GM21619 (cell line): Measurements from ENCODE around the gene GNG13.
"Not testable (repeated sequence)": the region's sequence is repeated elsewhere in the genome, so short reads cannot be mapped to it uniquely, and the experiment has no call there.

Source experiments
- ATAC-seq: cut with Tn5 transposase; IDR thresholded peaks from one replicate; pipeline ENCODE4 v1.9.1; 2021; ENCODE audit not compliant: unreplicated experiment

GNG13 gene

DNA sequence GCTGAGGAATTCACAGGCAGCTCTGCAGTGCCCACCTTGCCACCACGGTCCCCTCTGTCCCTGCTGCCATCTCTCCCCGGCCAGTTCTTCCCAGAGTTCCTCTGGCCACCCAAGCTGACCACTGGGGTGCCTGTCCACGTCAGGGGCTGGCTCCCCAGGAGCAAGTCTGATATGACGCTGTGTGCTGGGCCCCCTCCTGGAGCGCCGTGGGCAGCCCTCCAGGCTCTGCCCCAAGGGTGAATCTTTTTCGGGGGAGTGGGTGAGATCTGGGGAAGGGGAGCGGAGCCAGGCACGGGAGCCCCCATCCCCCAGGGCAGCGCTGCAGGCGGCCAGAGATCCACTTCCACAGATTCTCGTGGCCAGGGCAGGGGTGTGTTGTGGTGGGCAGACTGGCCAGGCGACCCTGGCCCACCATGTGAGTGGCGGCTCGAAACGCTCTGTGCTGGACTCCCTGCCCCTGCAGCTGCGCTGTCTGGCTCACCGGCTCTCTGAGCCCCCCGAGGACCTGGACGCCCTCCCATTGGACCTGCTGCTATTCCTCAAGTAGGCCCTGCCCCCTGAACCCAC, 36.3 kb downstream of the GNG13 start:
- no peak for ATAC-seq

DNA sequence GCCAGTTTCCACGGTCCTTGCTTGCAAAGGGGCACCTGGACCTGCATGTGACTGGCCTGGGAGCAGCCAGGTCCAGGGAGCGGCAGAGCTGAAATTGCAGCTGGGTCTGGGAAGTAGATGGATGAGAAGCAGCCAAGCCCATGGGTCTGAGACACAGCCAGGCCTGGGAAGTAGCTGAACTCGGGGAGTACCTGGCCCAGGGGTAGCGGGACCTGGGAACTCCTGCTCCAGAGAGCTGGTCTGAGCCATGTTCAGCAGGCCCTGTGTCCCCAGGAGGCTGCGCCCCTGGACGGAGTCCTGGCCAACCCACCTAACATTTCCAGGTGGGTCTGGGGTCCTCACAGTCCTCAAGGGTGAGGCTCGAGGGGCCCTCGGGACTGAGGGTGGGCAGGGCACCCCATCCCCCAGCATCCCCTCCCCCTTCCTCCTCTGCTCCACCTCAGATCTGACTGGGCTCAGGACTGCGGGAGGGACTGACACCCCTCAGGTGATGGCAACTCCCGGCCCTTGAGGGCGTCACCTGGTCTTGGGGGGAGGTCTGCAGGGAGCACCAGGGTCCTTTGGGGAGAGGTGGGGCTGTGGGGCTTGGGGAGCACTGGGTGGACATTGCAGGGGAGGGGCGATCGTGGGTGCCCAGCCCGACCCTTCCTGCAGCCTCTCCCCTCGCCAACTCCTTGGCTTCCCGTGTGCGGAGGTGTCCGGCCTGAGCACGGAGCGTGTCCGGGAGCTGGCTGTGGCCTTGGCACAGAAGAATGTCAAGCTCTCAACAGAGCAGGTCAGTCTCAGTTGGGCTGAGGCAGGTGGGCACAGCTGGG, 37.0 kb downstream of the GNG13 start:
- no peak for ATAC-seq

DNA sequence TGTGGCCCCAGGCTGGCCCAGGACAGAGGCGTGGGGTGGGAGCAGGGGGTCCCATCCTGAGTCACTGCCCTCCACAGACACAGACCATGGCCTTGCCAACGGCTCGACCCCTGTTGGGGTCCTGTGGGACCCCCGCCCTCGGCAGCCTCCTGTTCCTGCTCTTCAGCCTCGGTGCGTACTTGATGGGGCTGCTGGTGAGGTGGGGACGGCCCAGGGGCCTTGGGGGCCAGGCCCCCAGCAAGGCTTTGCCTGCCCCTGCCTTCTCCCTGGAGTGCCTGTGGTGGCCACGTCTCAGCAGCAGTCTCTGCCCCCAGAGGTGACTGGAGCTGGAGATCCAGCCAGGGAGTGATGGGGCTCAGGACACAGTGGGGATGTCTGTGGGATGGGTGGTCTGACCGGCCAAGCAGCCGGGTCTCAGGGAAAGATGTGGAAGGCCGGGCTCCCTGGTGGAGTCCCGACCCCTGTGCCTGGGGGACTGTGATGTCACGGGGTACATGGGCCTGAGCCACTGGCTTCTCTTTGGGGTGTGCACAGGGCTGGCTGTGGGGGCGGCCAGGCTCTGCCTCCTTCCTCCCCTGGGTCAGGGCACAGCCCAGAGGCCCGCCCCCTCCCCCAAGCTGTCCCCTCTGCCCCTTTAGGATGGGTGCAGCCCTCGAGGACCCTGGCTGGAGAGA, 37.8 kb downstream of the GNG13 start:
- no peak for ATAC-seq

DNA sequence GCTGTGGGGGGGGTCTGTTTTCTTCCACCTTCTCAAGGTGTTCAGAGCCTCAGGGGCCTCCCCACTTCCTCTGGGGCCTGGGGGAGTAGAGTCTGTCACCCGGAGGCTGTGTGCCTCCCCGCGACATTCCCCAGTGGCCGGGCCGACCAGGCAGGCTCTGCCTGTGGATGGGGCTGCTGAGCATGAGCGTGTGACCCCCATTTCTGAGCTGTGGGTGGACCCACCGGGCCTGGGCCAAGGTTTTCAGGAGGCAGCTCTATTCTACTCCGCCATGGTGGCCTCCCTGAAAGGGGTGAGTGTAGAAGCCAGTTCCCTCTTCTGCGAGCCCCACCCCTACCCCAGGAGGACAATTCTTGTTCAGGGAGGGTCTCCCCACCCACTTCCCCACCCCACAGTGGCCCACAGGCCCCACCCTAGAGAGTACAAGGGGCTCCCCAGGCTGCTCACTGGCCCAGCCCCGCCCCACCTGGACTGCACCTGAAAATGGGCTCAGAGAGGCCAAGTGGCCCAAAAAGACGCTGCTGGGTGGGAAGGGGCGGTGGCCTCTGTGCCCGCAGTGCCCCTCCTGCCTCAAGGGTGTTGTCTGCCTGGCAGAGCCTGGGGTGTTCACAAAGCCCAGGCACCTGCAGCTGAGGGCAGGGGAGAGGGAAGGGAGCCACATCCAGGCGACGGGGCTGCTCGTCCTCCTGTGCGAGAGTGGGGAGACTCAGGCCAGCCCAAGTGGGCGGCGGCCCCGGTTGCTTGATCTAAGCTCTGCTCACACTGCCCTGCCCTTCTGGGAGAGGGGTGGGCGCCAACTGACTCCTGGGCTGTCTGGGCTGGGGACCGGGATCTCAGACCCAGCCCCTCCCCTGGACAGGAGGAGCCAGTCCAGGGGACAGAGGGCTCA, 38.7 kb downstream of the GNG13 start:
- no peak for ATAC-seq

DNA sequence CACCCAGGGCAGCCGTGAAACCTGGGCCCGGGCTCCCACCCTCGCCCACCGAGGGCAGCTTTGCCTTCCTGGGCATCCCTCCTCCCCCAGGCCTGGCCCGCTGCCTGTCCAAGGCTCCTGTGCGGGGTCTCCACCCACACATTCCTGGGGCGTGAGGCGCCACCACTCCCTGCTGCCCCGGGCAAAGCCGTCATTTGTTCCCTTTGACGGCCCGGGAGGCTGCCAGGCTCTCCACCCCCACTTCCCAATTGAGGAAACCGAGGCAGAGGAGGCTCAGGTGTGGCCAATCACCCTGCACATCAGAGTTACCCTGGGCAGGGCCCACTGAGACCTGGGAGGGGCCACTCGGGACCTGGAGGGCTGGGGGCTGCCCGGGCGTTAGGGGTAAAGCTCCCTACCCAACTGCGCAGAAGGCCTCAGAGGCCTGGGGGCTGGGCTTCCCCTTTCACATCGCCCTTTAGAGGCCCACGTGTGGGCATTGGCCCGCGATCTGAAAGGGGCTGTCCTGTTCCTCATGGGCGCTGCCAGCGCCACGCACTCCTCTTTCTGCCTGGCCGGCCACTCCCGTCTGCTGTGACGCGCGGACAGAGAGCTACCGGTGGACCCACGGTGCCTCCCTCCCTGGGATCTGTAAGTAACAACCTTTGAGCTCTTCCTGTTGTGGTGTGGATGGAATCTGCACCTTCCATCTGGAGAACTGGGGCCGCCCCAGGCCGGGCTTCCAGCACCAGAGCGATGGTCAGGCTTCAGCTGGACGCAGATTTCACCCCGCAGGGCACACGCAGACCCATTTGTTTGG, 39.8 kb downstream of the GNG13 start, which contains the start of gene MSLN:
Gene MSLN, plus strand, starts transcription at position 190 of the 799 bp plus-strand sequence. CDS start 1,947 bp downstream, outside the sequence.
- no peak for ATAC-seq

DNA sequence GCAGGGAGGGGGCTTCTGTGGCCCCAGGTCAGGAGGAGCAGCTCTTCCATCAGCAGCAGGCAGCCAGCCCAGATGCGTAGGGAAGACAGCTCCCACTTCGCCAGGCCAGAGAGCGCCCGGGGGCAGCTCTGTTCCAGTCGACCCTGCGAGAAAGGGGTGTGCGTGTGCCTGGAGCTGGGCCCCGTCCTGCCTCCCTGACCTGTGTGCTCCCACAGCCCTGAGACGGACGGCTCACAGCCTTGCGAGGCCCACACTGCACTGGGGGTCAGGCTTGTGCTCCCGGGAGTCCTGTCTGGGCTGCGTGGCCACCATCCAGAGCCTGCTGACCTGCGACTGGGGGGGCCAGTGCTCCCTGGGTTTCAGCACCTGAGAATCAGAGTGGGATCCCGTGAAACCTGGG, 40.5 kb downstream of the GNG13 start:
- no peak for ATAC-seq

DNA sequence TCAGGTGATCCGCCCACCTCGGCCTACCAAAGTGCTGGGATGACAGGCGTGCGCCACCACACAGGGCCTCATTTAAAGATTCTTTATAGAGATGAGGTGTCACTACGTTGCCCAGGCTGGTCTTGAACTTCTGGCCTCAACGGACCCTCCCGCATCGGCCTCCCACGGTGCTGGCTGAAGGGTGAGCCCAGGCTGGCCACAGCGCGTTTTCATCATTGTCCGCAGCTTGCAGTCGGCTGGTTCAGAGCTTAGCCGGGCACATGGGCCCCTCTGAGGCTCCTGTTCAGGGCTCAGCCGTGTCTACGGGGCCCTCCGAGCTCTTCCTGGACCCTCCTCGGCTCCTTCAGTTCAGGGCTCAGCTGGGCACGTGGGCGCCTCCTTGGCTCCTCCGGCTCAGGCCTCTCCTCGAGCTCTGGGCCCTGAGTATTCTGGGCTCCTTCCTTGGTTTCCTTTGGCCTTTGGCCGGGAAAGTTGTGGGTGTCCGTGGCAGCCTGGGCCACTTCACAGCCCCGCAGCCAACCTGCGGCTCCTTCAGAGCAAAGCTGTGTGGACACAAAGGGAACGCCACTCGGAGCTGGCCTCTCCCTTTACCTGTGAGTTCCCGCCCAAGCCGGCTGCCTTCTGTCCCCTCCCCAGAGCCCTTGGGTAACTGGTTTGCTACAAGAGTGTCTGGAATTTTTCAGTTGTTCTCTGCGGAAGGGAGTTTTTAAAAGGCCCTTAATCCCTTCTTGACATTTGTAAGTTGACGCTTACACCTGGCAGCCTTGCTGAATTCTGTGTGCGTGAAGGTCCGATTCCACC, 41.2 kb downstream of the GNG13 start:
- no peak for ATAC-seq

DNA sequence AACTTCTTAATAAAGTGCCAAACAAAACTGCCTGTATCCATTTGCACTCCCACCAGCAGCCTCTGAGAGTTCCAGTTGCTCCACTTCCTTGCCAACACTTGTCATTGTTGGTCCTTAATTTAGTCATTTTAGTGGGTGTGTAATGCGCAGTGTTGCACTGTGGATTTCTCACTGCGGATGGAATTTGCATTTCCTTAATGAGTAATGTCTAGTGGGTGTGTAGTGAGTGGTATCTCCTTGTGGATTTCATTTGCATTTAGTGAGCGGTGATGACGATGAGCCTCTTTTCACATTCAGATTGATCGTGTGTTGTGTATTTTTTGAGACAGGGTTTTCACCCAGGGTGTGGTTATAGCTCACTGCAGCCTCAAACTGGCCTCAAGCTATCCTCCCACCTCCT, 44.1 kb downstream of the GNG13 start:
- ATAC-seq, result no peak

DNA sequence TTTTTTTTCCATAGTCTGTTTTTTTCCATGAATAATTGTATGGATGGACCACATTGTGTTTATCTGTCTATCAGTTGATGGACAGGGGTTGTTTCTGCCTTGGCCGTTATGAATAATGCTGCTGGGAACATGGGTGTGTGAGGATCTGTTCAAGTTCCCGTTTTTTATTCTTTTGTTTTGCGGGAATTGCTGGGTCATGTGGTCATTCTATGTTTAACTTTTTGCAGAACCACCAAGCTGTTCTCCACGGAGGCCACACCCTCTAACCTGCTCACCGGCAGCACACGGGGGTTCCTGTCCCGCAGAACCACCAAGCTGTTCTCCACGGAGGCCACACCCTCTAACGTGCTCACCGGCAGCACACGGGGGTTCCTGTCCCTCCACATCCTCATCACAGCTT, 45.9 kb downstream of the GNG13 start:
- no peak for ATAC-seq

DNA sequence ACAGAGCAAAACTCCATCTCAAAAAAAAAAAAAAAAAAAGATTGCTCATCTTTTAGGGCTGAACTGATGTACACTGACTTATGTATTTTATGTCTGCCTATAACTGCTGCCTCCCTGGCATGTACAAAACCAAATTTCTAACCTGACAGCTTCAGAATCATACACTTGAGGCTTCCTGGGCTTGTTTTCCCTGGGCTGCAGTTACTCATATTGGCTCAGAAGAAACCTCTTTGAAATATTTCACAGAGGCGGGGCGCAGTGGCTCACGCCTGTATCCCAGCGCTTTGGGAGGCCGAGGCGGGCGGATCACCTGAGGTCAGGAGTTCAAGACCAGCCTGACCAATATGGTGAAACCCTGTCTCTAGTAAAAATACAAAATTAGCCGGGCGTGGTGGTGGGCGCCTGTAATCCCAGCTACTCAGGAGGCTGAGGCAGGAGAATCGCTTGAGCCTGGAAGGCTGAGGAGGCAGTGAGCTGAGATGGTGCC, 46.4 kb downstream of the GNG13 start:
- ATAC-seq, result not testable (repeated sequence)

DNA sequence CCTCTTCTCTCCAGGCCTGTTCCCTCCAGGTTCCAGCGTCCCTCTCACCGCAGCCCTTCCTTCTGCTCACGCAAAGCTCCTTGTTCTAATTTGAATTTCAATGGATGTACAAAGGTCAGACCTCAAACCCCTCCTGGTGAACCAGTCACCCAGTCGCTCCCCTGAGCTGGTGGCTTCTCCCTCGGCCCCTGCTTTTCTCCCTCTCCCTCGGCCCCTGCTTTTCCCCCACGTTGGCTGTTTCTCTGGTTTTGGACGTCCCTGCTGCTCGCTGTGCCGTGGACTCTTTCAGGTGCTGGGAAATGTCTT, 48.6 kb downstream of the GNG13 start:
- no peak for ATAC-seq

DNA sequence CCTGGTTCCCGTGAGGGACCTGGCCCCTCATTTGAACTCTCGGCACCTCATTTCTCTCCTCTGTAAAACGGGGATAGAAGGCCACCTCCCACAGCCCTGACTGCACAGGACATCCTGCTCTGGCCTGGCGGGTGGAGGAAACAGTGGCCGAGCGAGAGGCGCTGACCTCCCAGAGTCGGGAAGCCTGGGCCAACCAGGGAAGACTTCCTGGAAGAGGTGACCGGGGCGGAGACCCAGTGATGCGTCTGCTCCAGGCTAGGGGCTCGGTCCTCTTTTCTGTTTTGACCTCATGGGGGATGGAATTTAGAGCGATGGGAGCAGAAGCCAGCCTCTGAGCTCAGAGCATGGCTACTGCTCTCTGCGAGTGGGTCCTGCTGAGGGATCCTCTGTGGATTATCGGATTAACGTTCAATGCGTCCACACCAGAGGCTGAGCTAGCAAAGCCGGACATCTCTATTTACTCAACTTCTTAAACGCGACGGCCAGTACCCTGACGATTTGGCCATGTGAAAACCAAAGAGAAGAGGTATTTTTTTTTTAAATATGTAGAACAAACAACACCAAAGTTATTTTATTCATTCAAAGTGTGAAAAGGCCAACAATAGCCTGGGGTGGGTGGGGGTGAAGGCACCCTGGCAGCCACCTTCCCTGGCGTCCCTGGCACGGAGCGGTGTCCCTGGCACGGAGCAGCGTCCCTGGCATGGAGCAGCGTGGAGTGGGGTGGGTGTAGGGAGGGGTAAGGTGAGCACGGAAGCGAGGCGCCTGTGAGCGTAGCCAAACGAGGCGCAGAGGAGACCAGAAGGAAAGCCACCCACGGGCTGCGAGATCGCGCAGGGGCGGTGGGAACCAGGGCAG, 49.2 kb downstream of the GNG13 start:
- ATAC-seq, result no peak

DNA sequence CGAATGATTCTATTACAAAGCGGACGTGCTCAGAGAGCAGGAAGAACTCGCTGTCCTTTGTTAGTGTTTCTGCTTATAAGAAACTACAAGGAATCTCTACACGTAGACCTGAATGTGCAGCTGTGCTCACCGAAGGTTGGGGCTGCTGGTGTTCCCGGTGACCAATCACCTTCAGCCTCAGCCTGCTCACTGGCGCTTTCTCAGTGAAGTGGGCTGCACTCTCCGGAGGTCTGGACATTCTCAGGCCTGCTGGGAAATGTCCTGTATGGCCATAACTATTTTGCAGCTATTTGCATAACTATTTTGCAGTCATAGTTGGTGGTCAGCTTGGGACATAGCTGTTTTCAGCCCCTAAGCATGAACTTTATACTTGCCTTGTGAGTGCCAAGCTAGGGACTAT, 50.0 kb downstream of the GNG13 start:
- no peak for ATAC-seq

DNA sequence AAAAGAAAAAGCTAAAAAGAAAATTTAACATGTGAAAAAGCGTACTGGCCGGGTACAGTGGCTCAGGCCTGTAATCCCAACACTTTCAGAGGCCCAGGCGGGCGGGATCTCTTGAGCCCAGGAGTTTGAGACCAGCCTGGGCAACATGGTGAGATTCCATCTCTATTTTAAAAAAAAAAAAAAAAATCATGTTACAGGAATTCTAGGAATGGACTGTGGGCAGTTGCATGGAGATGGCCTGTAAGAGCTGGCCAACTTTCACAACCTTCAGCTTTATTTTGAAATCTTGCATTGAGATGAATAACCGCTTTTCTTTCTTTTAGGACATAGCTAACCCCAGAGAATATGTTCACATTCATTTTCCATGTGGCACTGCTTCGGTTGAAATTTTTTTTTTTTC, 51.5 kb downstream of the GNG13 start:
- ATAC-seq, result no peak
